ENCODE results near the gene ZNF606.
"Not testable (repeated sequence)": the region's sequence is repeated elsewhere in the genome, so short reads cannot be mapped to it uniquely, and the experiment has no call there.

The ZNF606 gene

DNA sequence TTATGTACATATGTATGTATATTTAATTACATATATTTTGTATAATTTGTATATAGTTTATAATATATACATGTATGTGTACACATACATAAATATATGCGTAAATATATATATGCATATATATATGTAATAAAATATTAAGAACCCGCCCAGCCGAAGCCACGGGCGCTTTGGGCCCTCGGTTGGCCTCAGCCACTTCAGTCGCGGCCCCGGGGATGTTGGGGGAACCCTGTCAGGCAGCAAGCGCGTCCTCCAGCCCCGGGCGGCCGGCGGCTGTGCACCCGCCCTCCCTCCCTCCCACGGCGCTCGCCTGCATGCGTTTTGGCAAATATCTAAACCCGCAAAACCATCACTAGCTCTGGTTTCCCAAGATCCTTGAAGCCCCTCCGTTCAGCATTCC, 7.9 kb upstream of the ZNF606 start:
- no peak for DNase-seq (ENCODE audit: low spot score)

DNA sequence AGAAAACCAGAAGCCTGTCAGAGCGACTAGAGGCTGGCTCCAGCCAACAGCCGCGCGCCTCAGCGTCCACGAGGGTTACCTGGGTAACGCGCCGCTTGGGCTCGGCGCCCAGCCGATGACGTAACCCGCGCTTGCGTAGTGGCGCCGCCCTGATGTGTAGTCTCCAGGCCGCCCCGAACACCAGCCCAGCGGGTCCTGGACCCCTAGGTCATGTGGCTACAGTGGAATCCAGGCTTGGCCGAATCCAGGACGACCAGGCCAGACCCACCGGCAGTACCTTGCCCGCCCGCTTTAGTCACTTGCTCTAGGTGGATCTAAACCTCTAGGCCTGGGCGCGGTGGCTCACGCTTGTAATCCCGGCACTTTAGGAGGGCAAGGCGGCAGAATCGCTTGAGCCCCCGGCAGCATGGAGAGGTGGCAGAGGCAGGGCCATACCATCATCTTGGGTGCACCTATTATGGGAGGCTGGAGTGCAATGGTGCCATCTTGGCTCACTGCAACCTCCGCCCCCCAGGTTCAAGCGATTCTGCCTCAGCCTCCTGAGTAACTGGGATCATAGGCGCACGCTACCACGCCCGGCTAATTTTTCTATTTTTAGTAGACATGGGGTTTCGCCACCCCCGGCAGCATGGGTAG, 7.2 kb upstream of the ZNF606 start:
- peak; percentile 80 for DNase-seq (ENCODE audit: low spot score)

DNA sequence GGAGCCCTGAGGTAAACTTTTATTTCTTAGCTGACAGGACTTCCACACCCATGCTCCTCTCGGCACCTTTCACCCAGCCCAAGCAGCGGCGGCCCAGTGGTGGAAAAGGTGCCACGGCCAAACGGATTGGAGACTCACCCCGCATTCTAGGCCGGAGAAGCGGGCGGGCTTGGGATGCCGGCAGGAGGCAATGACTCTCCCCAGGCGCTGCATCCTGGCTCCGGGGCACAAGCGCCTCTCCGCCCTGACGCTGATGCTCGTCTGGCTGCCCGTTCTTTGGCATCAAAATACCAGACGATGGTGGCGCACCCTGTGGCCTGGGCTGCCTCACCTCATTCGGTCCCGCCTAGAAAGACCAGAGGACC, 6.7 kb upstream of the ZNF606 start:
- no peak for DNase-seq (ENCODE audit: low spot score)

DNA sequence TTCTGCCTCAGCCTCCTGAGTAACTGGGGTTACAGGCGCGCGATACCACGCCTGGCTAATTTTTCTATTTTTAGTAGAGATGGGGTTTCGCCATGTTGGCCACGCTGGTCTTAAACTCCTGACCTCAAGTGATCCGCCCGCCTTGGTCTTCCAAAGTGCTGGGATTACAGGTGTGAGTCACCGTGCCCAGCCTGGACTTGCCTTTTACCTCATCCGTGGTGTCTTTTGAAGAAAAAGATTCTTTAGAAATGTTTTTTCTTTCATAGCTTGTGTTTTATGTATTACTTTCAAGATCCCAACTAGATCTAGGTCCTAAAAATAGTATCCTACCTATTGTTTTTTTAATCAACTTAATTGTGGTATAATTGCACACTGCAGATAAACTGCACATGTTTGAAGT, 6.3 kb upstream of the ZNF606 start:
- DNase-seq (ENCODE audit: low spot score) = not testable (repeated sequence)

DNA sequence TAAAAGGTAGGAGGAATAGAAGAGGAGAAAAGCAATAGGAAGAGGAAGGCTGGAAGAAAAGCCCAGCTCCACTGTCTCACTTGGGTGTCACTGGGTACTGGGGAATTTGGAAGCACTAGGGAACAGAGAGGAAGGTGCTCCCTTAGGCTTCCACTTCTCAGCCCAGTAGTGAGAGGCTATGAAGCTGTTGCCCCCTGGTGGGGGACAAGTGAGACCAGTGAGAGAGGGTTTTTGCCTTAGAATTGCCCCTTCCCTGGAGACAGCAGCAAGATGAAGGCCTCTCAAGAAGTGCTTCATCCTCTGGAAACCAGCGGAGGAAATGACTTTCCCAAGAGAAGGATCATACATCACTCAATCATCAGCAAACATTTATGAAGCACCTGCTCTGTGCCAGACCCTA, 4.7 kb upstream of the ZNF606 start:
- no peak for DNase-seq (ENCODE audit: low spot score)

DNA sequence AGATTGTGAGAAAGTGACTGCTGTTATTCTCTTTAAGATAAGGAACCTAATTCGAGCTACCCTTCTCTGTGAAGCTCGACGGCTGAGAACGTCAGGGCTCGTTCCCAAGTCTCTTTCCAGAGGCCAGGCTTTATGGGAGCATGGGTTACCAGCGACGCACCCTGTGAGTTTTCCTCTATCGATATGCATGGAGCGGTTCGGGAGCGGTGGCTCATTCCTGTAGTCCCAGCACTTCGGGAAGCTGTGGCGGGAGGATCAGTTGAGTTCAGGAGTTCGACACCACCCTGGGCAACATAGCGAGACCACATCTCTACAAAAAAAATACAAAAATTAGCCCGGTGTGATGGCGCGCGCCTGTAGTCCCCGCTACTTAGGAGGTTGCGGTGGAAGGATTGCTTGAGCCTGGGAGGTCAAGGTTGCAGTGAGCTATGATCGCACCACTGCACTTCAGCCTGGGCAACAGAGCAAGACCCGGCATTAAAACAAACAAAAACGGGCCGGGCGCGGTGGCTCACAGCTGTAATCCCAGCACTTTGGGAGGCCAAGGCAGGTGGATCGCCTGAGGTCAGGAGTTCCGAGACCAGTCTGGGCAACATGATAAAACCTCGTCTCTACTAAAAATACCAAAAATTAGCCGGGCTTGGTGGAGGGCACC, 681 bp upstream of the ZNF606 start:
- DNase-seq (ENCODE audit: low spot score) = no peak

DNA sequence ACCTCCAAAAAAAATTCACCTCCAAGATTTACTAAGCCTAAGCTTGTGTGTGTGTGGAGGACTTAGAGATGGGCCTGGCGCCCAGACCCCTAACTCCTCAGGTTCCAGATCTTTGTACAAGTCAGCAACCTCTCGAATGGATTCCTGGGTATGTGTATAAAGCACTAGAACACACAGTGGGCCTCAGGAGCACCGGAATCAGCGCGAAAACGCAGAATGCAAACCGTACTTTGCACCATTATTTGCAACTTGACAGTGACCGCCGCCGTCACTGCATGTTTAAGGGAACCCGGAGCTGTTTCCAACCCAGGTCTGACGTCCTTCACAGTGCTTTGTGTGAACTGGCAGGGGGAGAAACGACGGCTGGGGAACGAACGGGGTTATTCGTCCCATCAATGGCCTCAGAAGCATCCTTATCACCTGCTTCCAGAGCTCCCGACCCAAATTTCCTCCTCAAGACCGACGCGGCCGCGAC, 688 bp downstream of the ZNF606 start:
- peak; percentile 7 for DNase-seq (ENCODE audit: low spot score)

DNA sequence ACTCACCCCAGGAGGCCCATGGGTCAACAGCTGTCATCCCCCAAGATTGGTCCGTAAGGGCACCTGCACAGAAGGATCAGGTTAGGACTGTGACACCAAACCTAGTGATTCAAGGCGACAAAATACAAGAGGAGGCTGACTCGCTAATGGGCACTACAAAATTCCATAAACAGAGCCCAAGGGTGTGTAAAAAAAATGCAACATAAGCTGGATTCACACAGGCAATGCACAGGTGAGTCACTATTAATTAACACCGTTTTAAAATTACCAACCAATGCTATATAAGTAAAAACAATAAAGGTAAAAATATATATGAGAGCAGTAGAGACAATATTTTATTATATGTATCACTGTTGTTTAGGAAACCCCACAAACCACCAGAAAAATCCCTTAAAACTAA, 1.9 kb downstream of the ZNF606 start:
- DNase-seq (ENCODE audit: low spot score) = no peak

DNA sequence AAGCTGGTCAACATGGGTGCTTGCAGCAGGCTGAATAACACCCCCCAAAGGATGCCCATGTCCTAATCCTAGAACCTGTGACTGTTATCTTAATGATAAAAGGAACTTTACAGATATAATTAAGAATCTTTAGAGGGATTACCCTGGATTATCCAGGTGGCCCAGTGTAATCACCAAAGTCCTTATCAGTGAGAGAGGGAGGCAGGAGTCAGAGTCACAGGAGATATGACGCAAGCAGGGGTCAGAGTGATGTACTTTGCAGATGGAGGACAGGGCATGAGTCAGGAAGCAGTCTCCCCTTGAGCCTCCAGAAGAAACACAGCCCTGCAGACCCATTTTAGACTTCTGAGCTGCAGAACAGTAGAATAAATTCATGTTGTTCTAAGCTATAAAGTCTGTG, 9.8 kb downstream of the ZNF606 start:
- DNase-seq (ENCODE audit: low spot score) = no peak

DNA sequence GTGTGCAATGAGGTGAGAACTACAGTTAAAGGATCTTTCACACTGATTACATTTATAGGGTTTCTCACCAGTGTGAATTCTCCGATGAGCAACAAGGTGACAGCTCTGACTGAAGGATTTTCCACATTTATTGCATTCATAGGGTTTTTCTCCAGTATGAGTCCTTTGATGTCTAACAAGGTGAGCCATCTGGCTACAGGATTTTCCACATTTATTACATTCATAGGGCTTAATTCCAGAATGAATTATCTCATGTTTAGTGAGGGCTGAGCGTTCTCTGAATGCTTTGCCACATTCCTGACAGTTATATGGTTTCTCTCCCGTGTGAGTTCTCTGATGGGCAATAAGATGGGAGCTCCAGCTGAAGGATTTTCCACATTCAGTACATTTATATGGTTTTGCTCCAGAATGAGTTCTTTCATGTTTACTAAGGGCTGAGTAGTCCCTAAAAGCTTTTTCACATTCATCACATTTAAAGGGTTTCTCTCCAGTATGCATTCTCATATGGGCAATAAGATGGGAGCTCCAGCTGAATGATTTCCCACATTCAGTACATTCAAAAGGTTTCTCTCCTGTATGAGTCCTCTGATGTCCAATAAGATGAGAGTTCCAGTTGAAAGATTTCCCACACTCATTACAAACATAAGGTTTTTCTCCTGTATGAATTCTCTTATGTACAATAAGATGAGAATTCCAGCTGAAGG, 23.9 kb downstream of the ZNF606 start:
- no peak for DNase-seq (ENCODE audit: low spot score)

DNA sequence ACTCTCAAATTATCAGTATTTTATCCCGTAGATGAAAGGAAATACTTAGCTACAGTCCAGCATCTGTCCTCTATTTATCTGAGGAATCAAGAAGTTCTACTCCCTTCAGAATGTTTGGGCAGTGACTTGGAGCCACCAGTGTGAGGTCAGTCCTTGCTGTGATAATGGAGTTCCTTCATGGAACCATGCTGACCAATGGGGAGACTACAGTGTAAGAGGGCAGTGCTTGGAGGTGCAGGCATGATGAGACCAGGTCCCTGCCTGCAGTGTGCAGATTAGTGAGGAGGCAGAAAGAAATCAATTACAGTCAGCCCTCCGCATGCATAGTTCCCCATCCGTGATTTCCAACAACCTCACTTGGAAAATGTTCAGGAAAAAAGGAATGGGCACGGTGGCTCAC, 28.2 kb downstream of the ZNF606 start, which contains the start of gene C19orf18:
Gene C19orf18, minus strand, starts transcription at position 101 of the 400 bp plus-strand sequence. CDS start 102 bp downstream, outside the sequence.
- DNase-seq (ENCODE audit: low spot score) = no peak

DNA sequence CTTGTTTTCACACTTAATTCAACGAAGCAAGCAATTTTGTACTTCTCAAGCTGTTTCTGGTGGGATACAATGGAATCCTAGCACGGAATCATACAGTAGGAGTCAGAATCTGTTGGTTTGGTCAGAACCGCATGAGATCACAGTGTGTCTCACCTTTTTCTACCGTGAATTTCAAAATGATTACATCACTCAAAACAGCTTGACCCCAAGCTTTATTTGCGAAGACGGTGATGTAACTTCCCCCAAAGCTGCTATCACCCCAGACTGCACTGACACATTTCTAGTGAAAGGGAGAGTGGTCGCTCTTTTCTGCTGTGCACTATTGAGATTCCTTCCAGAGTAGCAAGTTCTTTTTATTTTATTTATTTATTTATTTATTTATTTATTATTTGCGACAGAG, 37.9 kb downstream of the ZNF606 start:
- no peak for DNase-seq (ENCODE audit: low spot score)

DNA sequence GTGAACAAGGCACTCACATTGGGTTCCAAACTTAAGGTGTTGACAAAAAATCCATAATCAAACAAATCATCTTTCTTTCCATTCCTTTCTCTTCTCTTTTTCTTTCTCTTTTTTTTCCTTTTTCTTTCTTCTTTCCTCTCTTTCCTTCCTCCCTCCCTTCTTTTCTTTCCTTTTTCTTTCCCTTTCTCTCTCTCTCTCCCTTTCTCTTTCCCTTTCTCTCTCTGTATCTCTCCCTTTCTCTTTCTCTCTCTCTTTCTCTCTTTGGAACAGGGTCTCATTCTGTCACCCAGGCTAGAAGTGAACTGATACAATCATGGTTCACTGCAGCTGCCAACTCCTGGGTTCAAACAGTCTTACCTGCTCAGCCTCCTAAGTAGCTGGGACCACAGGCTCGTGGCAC, 40.8 kb downstream of the ZNF606 start:
- DNase-seq (ENCODE audit: low spot score) = no peak

DNA sequence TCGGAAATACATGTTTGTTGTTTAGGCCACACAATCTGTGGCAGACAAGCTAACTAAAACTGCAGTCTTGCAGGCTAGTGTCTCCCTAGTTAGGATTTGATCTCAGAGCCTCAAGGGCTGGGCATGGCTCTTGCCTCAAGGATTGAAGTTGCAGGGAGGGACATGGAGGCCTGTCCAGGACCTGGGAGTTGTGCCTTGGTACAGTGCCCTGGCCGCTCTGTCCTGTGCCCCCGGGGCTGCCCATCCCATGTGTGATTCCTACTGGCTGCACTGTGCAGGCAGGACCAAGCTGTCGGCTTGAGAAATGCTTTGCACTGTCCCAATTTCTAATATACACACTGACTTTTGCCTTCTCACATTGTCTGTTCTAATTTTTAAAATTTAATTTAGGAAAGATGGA, 47.6 kb downstream of the ZNF606 start:
- no peak for DNase-seq (ENCODE audit: low spot score)

DNA sequence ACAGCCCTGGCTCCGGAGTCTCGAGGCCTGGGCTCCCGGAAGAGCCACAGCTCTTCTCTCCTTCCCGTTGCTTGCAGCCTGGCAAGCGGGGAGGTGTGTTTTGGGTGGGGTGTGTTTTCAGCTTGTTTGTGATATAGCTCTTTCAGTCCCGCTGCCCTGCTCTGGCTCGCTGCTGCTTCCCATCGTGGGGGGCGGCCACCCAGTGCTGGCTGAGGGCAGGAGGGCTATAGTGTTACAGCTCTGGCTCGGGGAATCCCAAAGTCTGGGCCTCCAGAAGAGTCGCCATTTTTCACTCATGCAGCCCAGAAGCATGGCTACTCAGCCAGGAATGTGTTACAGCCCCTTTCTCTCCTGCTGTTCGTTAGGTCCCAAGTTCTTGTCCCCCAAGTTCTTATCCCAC, 52.9 kb downstream of the ZNF606 start:
- no peak for DNase-seq (ENCODE audit: low spot score)

DNA sequence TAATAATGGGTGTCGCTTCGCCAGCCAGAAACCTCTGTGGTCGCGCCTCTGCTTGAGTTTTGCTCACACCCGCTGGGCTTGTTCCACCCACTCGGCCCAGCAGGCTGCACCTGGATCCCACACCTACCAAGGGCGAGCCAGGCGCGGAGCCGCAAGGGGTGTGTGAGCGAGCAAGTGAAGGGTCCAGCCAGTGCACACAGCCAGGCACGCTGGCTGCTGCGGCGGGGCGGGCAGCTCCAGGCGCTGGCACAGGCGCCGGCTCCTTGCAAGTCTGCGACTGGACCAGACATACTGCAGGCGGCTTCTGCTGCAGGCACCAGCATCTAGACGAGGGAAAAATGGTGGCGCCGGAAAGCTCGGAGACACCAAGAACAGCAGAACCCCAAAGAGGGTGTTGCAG, 53.3 kb downstream of the ZNF606 start:
- no peak for DNase-seq (ENCODE audit: low spot score)

DNA sequence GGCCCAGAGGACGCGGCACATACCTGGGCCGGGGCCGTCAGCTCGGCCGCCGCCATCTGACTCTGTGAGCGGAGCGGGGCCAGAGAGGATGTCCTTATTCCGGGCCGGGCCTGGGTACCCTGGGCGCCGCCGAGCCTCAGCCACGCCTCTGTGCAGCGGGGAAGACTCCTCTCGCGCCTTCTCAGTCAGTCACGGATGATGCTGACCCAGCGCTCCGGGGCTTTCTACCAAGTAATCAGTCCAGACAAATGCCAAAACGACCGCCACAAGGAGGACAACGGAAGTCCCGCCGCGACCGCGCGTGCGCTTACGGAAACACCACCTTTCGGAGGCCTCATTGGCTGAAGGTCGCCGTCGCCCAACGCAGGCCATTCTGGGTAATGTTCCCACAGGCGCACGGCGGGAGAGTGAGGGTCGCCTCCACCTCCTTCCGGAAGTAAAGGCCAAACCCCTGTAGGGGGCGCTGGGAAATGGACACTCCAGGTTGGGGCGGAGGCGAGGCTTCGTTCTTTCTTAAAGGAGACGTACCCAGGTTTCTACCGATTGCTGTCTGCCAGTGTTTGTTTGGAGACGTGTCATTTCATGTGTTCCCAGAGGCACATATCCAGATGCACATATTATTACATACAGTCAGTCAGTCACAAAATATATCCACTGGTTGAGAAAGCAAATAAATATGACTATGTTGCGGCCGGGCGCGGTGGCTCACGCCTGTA, 55.0 kb downstream of the ZNF606 start, which contains the start of gene ZNF256:
Gene ZNF256, minus strand, starts transcription at position 288 of the 716 bp plus-strand sequence. Its CDS starts 232 bp downstream, at position 56.
- DNase-seq (ENCODE audit: low spot score) = peak; percentile 91

DNA sequence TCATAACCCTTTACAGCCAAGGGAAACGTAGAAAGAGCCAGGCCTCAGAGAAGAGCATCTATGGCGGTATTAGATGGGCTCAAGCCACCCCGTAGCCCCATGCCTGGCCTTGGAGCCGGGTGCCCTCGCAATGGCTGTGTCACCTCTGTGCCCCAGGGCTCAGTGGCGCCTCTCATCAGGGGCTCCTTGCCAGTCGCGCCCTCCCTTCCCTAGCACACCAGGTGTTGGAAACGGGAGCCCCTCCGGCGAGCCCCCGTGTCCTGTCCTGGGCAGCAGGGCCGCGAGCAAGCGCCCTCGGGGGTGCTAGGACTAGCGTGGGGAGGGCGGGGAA, 55.6 kb downstream of the ZNF606 start:
- DNase-seq (ENCODE audit: low spot score) = no peak

DNA sequence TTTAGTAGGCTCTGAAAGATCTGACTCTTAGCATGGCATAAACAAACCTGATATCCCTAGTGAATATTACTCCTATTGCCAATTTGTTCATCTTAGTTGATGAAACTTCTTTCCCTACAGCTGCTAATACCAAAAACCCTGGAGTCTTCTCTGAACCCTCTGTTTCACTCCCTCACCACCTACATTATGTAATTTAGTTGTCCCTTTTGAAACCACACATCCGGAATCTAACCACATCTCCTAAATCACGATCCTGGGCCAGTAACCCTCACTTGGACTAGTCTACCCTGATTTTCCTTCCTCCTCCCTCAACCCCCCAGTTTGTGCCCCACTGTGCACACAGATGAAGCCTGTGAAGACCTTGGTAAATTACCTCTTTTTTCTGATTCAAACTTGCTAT, 56.3 kb downstream of the ZNF606 start:
- DNase-seq (ENCODE audit: low spot score) = no peak

DNA sequence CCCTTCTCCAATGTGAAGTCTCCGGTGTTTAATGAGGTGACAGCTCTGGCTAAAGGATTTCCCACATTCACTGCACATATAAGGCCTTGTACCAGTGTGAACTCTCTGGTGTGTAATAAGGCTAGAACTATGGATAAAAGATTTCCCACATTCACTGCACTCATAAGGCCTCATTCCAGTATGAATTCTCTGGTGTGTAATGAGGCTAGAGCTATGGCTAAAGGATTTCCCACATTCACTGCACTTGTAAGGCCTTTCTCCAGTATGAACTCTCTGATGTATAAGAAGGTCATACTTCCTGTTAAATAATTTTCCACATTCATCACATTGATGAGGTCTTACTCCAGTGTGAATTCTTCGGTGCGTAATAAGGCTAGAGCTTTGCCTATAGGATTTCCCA, 61.0 kb downstream of the ZNF606 start:
- no peak for DNase-seq (ENCODE audit: low spot score)

DNA sequence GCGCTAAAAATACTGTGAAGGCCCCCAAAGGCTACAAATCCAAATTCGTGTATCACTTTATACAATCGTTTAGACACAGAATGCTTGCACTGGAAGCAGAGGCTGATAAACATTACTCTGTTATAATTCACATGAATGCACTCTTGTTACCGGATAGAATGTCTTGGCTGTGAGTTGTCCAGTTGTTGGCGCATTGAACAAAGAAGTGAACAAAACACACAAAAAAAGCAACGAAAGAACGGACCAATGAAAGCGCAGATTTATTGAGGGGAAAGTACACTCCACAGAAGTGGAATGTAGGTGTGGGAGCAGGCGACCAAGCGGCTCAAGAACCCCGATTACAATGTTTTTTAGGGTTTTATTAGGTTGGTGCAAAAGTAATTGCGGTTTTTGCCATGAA, 66.9 kb downstream of the ZNF606 start:
- no peak for DNase-seq (ENCODE audit: low spot score)

All from SK-N-DZ (cell line).